LNCAP (cell line): Measurements from ENCODE around the gene NFASC.

Source experiments
- TF ChIP-seq, protein P1 (sequence below): fragments of 450-650 bp; IDR thresholded peaks from 2 replicates; pipeline ENCODE4 v1.5.1; 2017; ENCODE audit warnings: mild to moderate bottlenecking

Gene NFASC

GRCh38 chr1:204994086-204994862 lies 123.6 kb downstream of the NFASC start:
- TF ChIP-seq, protein P1, sequence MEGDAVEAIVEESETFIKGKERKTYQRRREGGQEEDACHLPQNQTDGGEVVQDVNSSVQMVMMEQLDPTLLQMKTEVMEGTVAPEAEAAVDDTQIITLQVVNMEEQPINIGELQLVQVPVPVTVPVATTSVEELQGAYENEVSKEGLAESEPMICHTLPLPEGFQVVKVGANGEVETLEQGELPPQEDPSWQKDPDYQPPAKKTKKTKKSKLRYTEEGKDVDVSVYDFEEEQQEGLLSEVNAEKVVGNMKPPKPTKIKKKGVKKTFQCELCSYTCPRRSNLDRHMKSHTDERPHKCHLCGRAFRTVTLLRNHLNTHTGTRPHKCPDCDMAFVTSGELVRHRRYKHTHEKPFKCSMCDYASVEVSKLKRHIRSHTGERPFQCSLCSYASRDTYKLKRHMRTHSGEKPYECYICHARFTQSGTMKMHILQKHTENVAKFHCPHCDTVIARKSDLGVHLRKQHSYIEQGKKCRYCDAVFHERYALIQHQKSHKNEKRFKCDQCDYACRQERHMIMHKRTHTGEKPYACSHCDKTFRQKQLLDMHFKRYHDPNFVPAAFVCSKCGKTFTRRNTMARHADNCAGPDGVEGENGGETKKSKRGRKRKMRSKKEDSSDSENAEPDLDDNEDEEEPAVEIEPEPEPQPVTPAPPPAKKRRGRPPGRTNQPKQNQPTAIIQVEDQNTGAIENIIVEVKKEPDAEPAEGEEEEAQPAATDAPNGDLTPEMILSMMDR, result no peak

GRCh38 chr1:204996981-204997380 lies 126.3 kb downstream of the NFASC start:
- TF ChIP-seq, protein P1, result no peak

DNA sequence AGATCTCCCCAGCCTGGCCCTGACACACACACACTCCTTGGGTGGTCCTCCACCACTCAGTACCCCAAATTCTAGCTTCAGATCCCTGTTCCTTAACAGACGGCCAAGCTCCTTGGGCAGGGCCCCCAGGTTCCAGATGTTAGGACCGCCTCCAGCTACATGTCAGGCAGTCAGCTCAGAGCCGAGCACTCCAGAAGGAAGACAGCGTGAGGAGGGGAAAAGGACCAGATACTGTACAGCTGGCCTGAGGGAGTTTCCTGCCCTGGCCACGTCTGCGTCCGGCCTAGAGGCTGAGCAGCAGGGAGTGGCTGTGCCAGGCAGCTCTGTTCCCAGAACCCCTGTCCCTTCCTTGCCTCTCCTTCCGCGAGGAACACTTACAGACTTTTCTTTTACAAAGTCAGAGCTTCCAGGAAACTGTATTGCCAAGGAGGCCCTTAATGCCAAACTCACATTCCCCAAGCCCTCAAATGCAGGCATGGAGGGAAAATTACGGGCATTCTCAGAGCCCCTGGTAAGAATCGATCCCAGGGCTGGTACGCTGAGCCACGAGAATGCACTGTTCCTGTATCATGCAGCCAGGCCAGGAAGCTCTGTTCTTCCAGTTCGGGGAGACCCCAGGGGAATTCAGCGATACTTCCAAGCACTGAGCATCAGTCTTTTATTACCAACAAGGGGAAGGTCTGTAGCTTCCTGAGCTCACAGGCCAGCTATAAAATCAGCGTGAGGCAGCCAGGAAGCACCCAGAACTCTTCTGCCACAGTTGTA lies 127.1 kb downstream of the NFASC start:
- TF ChIP-seq, protein P1, result no peak

- TF ChIP-seq, protein P1, result no peak
Measured at GRCh38 chr1:205001162-205001561, 130.5 kb downstream of the NFASC start.

GRCh38 chr1:205002705-205003104 lies 132.0 kb downstream of the NFASC start:
- TF ChIP-seq, protein P1, result no peak

GRCh38 chr1:205003358-205004131 lies 132.9 kb downstream of the NFASC start:
- TF ChIP-seq, protein P1, result no peak

DNA sequence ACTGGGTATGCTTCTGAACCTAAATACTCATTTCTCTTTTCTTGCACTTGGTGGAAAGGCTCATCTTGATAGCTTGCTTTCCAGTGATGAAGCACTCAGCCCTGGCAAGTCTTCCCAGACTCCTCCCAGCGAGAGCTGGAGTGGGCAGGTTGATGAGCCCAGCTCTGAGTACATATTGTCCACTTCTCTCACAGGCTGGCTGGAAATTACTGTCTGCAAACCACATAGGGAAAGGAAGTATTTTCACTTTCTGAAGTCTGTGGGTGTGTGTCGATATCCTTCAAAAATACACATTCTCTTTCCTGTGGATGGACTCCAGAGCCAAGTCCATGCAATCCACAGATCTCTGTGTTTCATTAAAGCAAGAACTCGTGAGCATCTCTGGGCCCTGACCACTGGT lies 133.7 kb downstream of the NFASC start:
- TF ChIP-seq, protein P1, result no peak
